Testis (tissue), 2 donors: Measurements from ENCODE around the gene SFTPB.

Experiments used
- CTCF ChIP-seq, 3 experiments: fragments of 450-650 bp in 2 of 3; fragments of 200-600 bp in 1 of 3; sonication (generic) in 1 of 3; IDR thresholded peaks; one replicate each; pipeline ENCODE4 v1.5.1; 2016 to 2019; ENCODE audit warnings: antibody characterized with exemption in 3 of 3, mild to moderate bottlenecking in 2 of 3, moderate library complexity in 1 of 3
- POLR2A ChIP-seq: fragments of 450-650 bp; IDR thresholded peaks from one replicate; pipeline ENCODE4 v1.6.1; 2017; ENCODE audit warnings: antibody characterized with exemption, mild to moderate bottlenecking, moderate library complexity

- TF ChIP-seq CTCF (IDR thresholded peaks at IDR 0.05): no peak
- TF ChIP-seq POLR2A: no peak
Observed at GRCh38 chr2:85666435-85667316, 1.3 kb downstream of the SFTPB start.
